Endometrial microvascular endothelial cells (primary cell): ENCODE measurements around the gene GPA33. TPM values are rescaled to one million over a fixed set of nuclear protein-coding genes. Genes with fewer than 3 reads are reported as not detected.

ENCODE experiments used
- in situ Hi-C: cut with HindIII; loops from 2 replicates; pipeline ENCODE4 v1.10.0; 2017; ENCODE audit warnings: low sequenced_read_pairs, low pct_unique_long_range_greater_than_20kb; ENCODE audit errors: inconsistent ontology term
- total RNA-seq: library from RNA; depleted of rRNA; stranded (reverse); fragments of >200 nt; gene quantifications from one replicate; pipeline ENCODE4 v1.2.3, GENCODE V29; 2015; ENCODE audit errors: inconsistent ontology term

Gene GPA33
- total RNA-seq: not detected

GRCh38 chr1:167090314-167090942, at the start of gene GPA33:
GPA33 (minus strand) TSS chr1:167090377; CDS start chr1:167090287, 90 bp downstream.
- in situ Hi-C loops: loop anchor here (25.0 kb wide), 1 partner anchor 97 kb away; no protein-coding TSS in a partner anchor

GRCh38 chr1:167138703-167139102, 48.5 kb upstream of the GPA33 start:
- in situ Hi-C loops: no loop called here

GRCh38 chr1:167137793-167138510, 47.8 kb upstream of the GPA33 start:
- in situ Hi-C loops: no loop called here

- in situ Hi-C loops: no loop called here
Measured at GRCh38 chr1:167137332-167137781, 47.2 kb upstream of the GPA33 start.

GRCh38 chr1:167136806-167137205, 46.6 kb upstream of the GPA33 start:
- in situ Hi-C loops: no loop called here

- in situ Hi-C loops: no loop called here
Measured at GRCh38 chr1:167136191-167136614, 46.0 kb upstream of the GPA33 start.

GRCh38 chr1:167135281-167135840, 45.2 kb upstream of the GPA33 start:
- in situ Hi-C loops: no loop called here

- in situ Hi-C loops: no loop called here
Measured at GRCh38 chr1:167132301-167133010, 42.3 kb upstream of the GPA33 start.

GRCh38 chr1:167130829-167131510, 40.8 kb upstream of the GPA33 start:
- in situ Hi-C loops: no loop called here

- in situ Hi-C loops: no loop called here
Measured at GRCh38 chr1:167128261-167129227, 38.4 kb upstream of the GPA33 start.

GRCh38 chr1:167127661-167128060, 37.5 kb upstream of the GPA33 start:
- in situ Hi-C loops: no loop called here

GRCh38 chr1:167127236-167127635, 37.1 kb upstream of the GPA33 start:
- in situ Hi-C loops: no loop called here

GRCh38 chr1:167126811-167127210, 36.6 kb upstream of the GPA33 start:
- in situ Hi-C loops: no loop called here

GRCh38 chr1:167126317-167126716, 36.1 kb upstream of the GPA33 start:
- in situ Hi-C loops: no loop called here

GRCh38 chr1:167122568-167122967, 32.4 kb upstream of the GPA33 start:
- in situ Hi-C loops: no loop called here

GRCh38 chr1:167122121-167122480, 31.9 kb upstream of the GPA33 start:
- in situ Hi-C loops: no loop called here

- in situ Hi-C loops: no loop called here
Measured at GRCh38 chr1:167121375-167122120, 31.4 kb upstream of the GPA33 start.
